Nucleus accumbens (tissue), 56 donors: ENCODE results near the gene ACP4.
"Not testable (repeated sequence)": the region's sequence is repeated elsewhere in the genome, so short reads cannot be mapped to it uniquely, and the experiment has no call there.

Experiments used
- DNase-seq, 56 donors: peaks; one replicate each; lab custom pipeline; 2025; lab: John Stamatoyannopoulos, UW

The ACP4 gene

GRCh38 chr19:50790396-50790795 is at the start of gene ACP4:
ACP4 (plus strand) TSS chr19:50790415; CDS start chr19:50790415, 0 bp downstream.
- DNase-seq: no peak

GRCh38 chr19:50741179-50741933 is 48.9 kb upstream of the ACP4 start:
- no peak for DNase-seq

DNA sequence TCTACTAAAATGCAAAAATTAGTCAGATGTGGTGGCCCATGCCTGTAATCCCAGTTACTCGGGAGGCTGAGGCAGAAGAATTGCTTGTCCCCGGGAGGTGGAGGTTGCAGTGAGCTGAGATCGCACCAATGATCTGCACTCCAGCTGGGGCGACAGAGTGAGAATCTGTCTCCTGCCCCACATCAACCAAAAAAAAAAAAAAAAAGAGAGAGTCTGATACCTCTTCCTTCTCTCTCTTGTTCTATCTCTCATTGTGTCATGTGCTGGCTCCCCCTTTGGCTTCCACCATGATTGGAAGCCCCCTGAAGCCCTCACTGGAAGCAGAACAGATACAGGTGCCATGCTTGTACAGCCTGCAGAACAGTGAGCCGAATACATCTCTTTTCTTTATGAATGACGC is 46.7 kb upstream of the ACP4 start:
- no peak for DNase-seq

DNA sequence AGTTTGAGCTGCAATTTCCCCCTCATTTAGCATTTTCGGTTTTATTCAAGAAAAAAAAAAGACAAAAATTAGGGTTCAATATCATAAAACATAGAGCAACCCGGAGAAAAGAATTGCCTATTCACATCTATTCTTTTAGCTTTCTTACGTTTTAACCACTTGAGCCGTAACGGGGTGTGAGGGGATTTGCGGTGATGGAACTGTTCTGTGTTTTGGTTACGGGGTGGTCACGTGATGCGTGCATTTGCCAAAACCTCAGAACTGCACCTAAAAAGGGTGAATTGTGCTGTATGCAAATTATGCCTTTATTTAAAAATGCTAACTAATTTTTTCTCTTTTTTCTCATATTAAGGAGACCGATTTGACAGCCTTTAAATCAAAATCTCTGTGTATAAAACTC is 45.0 kb upstream of the ACP4 start:
- no peak for DNase-seq

DNA sequence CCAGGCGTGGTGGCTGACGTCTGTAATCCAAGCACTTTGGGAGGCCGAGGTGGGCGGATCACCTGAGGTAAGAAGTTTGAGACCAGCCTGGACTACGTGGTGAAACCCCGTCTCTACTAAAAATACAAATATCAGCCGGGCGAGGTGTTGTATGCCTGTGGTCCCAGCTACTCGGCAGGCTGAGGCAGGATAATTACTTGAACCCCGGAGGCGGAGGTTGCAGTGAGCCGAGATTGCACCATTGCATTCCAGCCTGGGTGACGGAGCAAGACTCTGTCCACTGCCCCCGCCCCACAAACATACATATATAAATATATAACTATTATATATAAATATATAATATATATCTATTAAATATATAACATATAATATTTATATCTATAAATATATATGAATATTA is 43.1 kb upstream of the ACP4 start:
- not testable (repeated sequence) for DNase-seq

DNA sequence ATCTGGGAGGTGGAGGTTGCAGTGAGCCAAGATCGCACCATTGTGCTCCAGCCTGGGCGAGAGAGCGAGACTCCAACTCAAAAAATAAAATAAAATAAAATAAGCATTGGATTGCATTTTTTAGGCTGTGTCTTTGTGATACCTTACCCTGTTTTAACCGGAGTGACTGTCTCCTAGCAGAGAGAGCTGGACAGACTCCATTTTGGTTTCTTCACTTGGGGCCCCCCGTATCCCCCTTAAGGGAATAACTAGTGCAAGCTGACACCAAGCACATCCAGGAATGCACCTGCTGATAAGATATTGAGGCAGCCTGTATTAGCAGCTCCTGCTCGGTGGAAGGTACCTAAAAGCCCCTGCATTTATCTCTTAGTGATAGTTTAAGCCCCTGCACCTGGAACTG is 40.7 kb upstream of the ACP4 start:
- no peak for DNase-seq

GRCh38 chr19:50750010-50750409 is 40.2 kb upstream of the ACP4 start:
- DNase-seq: no peak

DNA sequence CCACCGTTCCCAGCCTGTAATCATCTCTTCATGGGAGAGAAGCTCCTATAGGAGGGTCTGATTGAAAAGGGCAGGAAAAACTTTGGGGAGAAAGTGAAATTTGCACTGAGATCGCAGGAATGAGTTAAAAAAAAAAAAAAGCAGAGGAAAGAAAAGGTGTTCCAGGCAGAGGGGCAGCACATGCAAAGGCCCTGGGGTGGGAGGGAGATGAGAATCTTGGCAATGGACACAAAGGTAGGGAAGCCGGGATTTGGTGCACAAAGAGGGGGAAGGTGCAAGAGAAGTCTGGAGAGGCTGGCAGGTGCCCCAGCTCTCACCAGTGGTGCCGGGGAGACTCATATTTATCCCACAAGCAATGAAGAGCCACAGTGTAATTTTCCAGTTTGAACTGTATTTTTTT is 36.3 kb upstream of the ACP4 start:
- no peak for DNase-seq

DNA sequence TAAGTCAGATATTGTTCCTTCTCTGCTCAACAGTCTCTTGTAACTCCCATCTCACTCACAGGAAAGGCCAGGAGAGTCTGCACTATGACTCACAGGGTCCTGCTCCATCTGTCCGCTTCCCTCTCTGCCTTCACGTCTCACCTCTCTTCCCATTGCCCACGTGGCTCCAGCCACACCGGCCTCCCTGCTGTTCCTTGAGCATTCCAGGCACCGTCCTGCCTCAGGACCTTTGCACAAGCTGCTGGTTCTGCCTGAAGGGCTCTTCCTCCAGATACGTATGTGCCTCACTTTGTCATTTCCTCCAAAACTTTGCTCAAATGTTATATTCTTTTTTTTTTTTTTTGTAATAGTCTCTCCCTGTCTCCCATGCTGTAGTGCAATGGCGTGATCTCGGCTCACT is 34.0 kb upstream of the ACP4 start:
- DNase-seq: not testable (repeated sequence)

- not testable (repeated sequence) for DNase-seq
These were observed 32.6 kb upstream of the ACP4 start for GRCh38 chr19:50757624-50758023.

- DNase-seq: not testable (repeated sequence)
These were observed 31.1 kb upstream of the ACP4 start for GRCh38 chr19:50759076-50759475.

DNA sequence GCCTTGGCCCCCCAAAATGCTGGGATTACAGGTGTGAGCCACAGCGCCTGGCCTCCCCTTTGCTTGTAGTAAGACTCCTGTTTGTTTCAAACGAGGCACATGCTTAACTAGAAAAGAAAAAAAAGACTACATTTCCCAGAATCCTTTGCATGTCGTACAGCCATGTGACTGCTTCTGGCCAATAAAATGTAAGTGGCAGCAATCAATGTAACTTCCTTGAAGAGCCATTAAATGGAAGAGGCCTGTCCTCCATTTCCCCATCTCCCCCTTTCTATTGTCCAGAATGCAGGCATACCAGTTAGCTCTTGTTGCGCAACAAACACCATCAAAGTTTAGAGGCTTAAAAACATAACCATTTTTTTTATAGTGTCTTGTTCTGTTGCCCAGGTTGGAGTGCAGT is 30.3 kb upstream of the ACP4 start:
- DNase-seq: no peak

GRCh38 chr19:50761501-50761900 is 28.7 kb upstream of the ACP4 start:
- DNase-seq: not testable (repeated sequence)

DNA sequence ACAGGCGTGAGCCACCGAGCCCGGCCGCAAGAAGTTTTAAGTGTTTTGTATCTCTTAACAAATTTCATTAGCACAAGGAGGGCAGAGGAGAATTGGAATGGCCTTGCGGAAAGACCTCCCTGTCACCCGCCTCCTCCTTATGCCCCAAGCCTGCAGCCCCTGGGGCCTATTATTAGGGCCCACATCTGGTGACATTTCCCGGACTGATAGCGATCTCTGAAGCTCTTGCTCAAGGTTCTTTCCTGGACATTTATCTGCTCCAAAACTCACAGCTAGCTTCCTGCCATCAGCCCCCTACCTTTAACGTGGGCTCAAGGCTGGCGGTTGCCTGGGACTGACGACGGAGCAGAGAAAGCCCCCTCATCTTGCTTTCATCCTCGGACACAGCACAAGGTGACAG is 26.7 kb upstream of the ACP4 start:
- DNase-seq: not testable (repeated sequence)

DNA sequence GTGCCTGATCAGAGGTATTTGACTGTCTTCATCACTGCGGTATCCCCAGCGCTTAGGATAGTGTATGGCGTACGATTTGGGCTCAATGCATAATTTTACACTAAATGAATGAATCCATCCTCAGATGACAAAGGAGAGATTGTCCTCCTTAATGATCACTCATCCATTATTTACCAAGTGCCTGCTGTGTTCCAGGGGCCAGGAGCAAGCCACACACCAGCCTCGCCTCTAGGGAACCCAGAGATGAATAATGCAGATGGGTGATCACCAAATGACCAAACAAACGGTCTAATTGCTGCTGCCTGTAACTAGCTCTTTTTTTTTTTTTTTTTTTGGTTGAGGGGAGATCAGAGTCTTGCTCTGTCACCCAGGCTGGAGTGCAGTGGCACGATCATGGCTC is 25.8 kb upstream of the ACP4 start:
- DNase-seq: no peak

GRCh38 chr19:50766746-50767145 is 23.5 kb upstream of the ACP4 start:
- not testable (repeated sequence) for DNase-seq

- DNase-seq: not testable (repeated sequence)
These were observed 23.0 kb upstream of the ACP4 start for GRCh38 chr19:50767263-50767662.

DNA sequence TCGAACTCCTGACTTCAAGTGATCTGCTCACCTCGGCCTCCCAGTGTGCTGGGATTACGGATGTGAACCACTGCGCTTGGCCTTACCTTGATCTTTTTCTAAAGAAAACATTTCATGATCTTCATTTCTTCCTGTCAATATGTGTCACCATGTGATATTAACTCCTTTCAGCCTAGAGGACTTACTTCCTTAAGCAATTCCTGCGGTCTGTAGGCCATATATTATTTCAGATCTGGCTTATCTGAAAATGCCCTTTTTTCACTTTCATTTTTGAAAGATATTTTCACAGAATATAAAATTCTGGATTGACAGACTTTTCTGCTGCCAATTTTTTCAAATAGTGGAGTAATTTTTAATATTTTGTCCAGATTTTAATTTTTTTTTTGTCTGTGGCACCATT is 21.9 kb upstream of the ACP4 start:
- no peak for DNase-seq

DNA sequence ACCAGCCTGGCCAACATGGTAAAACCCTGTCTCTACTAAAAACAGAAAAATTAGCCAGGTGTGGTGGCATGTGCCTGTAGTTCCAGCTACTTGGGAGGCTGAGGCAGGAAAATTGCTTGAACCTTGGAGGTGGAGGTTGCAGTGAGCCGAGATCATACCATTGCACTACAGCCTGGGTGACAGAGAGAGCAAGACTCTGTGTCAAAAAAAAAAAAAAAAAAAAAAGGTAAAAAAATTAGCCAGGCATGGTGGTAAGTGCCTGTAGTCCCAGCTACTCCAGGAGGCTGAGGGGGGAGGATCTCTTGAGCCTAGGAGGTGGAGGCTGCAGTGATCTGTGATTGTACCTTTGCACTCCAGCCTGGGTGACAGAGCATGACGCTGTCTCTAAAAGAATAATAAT is 20.1 kb upstream of the ACP4 start, which contains the start of gene GPR32:
Gene GPR32 (plus strand): TSS at position 301 of the 400 bp plus-strand sequence. CDS start 137 bp downstream, outside the sequence.
- not testable (repeated sequence) for DNase-seq

DNA sequence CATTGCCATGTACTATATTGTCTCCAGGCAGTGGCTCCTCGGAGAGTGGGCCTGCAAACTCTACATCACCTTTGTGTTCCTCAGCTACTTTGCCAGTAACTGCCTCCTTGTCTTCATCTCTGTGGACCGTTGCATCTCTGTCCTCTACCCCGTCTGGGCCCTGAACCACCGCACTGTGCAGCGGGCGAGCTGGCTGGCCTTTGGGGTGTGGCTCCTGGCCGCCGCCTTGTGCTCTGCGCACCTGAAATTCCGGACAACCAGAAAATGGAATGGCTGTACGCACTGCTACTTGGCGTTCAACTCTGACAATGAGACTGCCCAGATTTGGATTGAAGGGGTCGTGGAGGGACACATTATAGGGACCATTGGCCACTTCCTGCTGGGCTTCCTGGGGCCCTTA is 19.3 kb upstream of the ACP4 start:
- DNase-seq: no peak

DNA sequence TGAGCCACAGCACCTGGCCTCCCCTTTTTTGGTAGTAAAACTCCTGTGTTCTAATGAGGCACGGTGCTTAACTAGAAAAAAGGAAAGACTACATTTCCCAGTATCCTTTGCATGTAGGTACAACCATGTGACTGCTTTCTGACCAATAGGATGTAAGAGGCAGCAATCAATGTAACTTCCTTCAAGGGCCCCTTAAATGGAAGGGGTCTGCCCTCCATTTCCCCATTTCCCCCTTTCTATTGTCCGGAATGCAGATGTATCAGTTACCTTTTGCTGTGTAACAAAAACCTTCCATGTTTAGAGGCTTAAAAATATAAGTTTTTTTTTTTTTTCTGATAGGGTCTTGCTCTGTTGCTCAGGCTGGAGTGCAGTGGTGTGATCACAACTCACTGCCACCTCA is 17.7 kb upstream of the ACP4 start:
- DNase-seq: no peak

DNA sequence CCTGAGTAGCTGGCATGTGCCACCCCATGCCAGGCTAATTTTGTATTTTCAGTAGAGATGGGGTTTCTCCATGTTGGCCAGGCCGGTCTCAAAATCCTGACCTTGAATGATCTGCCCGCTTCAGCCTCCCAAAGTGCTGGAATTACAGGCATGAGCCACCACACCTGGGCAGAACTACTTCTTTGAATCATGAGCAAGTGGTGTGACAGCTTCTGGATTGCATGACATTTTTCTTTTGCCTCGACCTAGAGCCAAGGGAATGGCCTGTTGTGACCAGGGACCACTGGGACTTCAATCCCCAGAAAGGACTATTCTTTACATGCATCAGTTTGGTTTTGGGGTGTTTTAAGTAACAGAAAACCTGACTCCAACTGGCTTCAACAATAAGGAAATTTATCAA is 17.3 kb upstream of the ACP4 start:
- not testable (repeated sequence) for DNase-seq

DNA sequence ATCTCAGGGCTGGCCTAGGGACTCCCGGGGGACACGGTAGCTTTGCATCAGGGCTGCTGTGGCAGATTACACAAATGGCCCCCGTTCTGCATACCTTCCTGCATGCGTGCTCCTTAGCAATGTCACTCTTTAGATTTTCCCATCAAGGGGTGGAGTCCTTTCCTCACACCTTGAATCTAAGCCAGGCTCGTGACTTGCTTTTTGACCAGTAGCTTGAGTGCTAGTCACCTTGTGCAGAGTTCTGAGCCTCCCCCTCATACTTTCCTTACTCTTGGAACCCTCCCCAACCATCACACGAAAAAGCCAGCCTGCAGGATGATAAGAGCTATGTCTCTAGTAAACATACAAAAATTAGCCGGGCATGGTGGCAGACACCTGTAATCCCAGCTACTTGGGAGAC is 16.8 kb upstream of the ACP4 start:
- DNase-seq: not testable (repeated sequence)
